HL-60 (cell line): ENCODE measurements around the gene AGO3.

Experiments used
- DNase-seq, 2 experiments: peaks; one replicate each; pipeline ENCODE4 v3.0.0-alpha.2; 2010 to 2020; ENCODE audit warnings: low read depth in 1 of 2, low spot score in 1 of 2
- H3K27ac ChIP-seq: fragments of 250-450 bp; sonication (Bioruptor Pico); replicated peaks from 2 replicates; pipeline ENCODE4 v1.5.1; 2020; ENCODE audit warnings: mild to moderate bottlenecking, moderate library complexity
- H3K27me3 ChIP-seq: fragments of 250-450 bp; sonication (Bioruptor Pico); 2 replicates; pipeline ENCODE4 v1.5.1; 2021; ENCODE audit warnings: mild to moderate bottlenecking, moderate library complexity; ENCODE audit not compliant: insufficient read depth, poor library complexity, severe bottlenecking
- H3K4me3 ChIP-seq: replicated peaks from 2 replicates; pipeline ENCODE4 v1.5.1; 2011; ENCODE audit warnings: mild to moderate bottlenecking, control low read depth, low read length; ENCODE audit not compliant: insufficient read depth
- CTCF ChIP-seq: IDR thresholded peaks from one replicate; pipeline ENCODE4 v1.5.1; 2011; ENCODE audit warnings: low read length, control low read depth, inconsistent platforms; ENCODE audit not compliant: insufficient read depth
- GABPA ChIP-seq: IDR thresholded peaks from 2 replicates; pipeline ENCODE4 v1.6.1; 2012; ENCODE audit warnings: low read depth
- POLR2AphosphoS5 ChIP-seq: IDR thresholded peaks from 2 replicates; pipeline ENCODE4 v1.6.1; 2012; ENCODE audit warnings: low read depth
- REST ChIP-seq: IDR thresholded peaks from 2 replicates; pipeline ENCODE4 v1.6.1; 2012; ENCODE audit warnings: low read depth; ENCODE audit not compliant: insufficient replicate concordance
- SPI1 ChIP-seq: IDR thresholded peaks from 2 replicates; pipeline ENCODE4 v1.6.1; 2012; ENCODE audit warnings: low read depth, mild to moderate bottlenecking, borderline replicate concordance

The AGO3 gene

GRCh38 chr1:36088265-36088576, 157.3 kb downstream of the AGO3 start:
- Histone ChIP-seq H3K27me3 (no peaks in the 10 kb centered on the region), H3K27ac (peak overlapping the region; percentile 77), H3K4me3 (peak overlapping the region; percentile 97)
- TF ChIP-seq POLR2AphosphoS5 (no peak), REST (no peak), CTCF (no peak), GABPA (no peak), SPI1 (no peak)
- DNase-seq = no peak

GRCh38 chr1:36088577-36089392, 157.9 kb downstream of the AGO3 start, which contains the start of gene ADPRS:
Gene ADPRS, plus strand, starts transcription at chr1:36088892. Its CDS starts 13 bp downstream, at chr1:36088905.
- peak; percentile 90 to 93 for DNase-seq
- peak within 1 kb of the TSS; percentile 97 for H3K4me3 ChIP-seq
- H3K27me3 ChIP-seq = no peaks in the 10 kb centered on the region
- TF ChIP-seq POLR2AphosphoS5 (peak; percentile 96), REST (peak; percentile 70), GABPA (peak; percentile 96), CTCF (peak; percentile 97), SPI1 (peak; percentile 68)
- peak within 1 kb of the TSS; percentile 77 for H3K27ac ChIP-seq

GRCh38 chr1:36089393-36090121, 158.7 kb downstream of the AGO3 start:
- H3K4me3 ChIP-seq = peak overlapping the region; percentile 97
- H3K27ac ChIP-seq = peak overlapping the region; percentile 77
- no peaks in the 10 kb centered on the region for H3K27me3 ChIP-seq
- DNase-seq = peak in 1 of 2 experiments; percentile 56
- peak; percentile 41 for TF ChIP-seq REST
- TF ChIP-seq POLR2AphosphoS5 = no peak
- TF ChIP-seq GABPA = no peak
